ENCODE data around the gene GALNT1. TPM values are rescaled to one million over a fixed set of nuclear protein-coding genes. Genes with fewer than 3 reads are reported as not detected.

The GALNT1 gene
- total RNA-seq, 1 donor from 2014 or later, result 270 TPM

- TF ChIP-seq CTCF (IDR thresholded peaks at IDR 0.05), result no peak
These were observed 24.3 kb downstream of the GALNT1 start for GRCh38 chr18:35605686-35606417.

GRCh38 chr18:35609236-35609635, 27.7 kb downstream of the GALNT1 start:
- no peak for DNase-seq (ENCODE audit: extremely low spot score, unreplicated experiment)
- peaks cover 10% of the 10 kb centered on the region for H3K36me3 Mint-ChIP-seq (ENCODE audit: unreplicated experiment)
- peak overlapping the region; percentile 6 for H3K27ac Mint-ChIP-seq (ENCODE audit: unreplicated experiment)
- no peaks in the 10 kb centered on the region for H3K9me3 Mint-ChIP-seq (ENCODE audit: unreplicated experiment)
- peaks cover 72% of the 10 kb centered on the region for H3K4me1 Mint-ChIP-seq (ENCODE audit: unreplicated experiment)
- no peak for TF ChIP-seq CTCF (IDR thresholded peaks at IDR 0.05)
- H3K4me3 Mint-ChIP-seq (ENCODE audit: unreplicated experiment), result no peak overlapping the region
- no peaks in the 10 kb centered on the region for H3K27me3 Mint-ChIP-seq (ENCODE audit: unreplicated experiment)

More at GRCh38 chr18:35605686-35606417, 24.3 kb downstream of the GALNT1 start:
- Mint-ChIP-seq H3K4me1 (ENCODE audit: unreplicated experiment) (peaks cover 48% of the 10 kb centered on the region), H3K27ac (ENCODE audit: unreplicated experiment) (no peak overlapping the region), H3K27me3 (ENCODE audit: unreplicated experiment) (no peaks in the 10 kb centered on the region), H3K36me3 (ENCODE audit: unreplicated experiment) (peaks cover 32% of the 10 kb centered on the region), H3K4me3 (ENCODE audit: unreplicated experiment) (no peak overlapping the region), H3K9me3 (ENCODE audit: unreplicated experiment) (peaks cover 30% of the 10 kb centered on the region)
- no peak for DNase-seq (ENCODE audit: extremely low spot score, unreplicated experiment)

GRCh38 chr18:35610089-35610488, 28.5 kb downstream of the GALNT1 start:
- Mint-ChIP-seq H3K4me1 (ENCODE audit: unreplicated experiment) (peaks cover 79% of the 10 kb centered on the region), H3K4me3 (ENCODE audit: unreplicated experiment) (no peak overlapping the region), H3K27ac (ENCODE audit: unreplicated experiment) (no peak overlapping the region), H3K27me3 (ENCODE audit: unreplicated experiment) (no peaks in the 10 kb centered on the region), H3K9me3 (ENCODE audit: unreplicated experiment) (no peaks in the 10 kb centered on the region), H3K36me3 (ENCODE audit: unreplicated experiment) (peaks cover 7% of the 10 kb centered on the region)
- no peak for DNase-seq (ENCODE audit: extremely low spot score, unreplicated experiment)
- no peak for TF ChIP-seq CTCF (IDR thresholded peaks at IDR 0.05)

- H3K4me3 Mint-ChIP-seq (ENCODE audit: unreplicated experiment), result no peak overlapping the region
- no peaks in the 10 kb centered on the region for H3K9me3 Mint-ChIP-seq (ENCODE audit: unreplicated experiment)
- no peak for TF ChIP-seq CTCF (IDR thresholded peaks at IDR 0.05)
- no peak for DNase-seq (ENCODE audit: extremely low spot score, unreplicated experiment)
- H3K36me3 Mint-ChIP-seq (ENCODE audit: unreplicated experiment), result peaks cover 3% of the 10 kb centered on the region
- H3K27me3 Mint-ChIP-seq (ENCODE audit: unreplicated experiment), result no peaks in the 10 kb centered on the region
- H3K4me1 Mint-ChIP-seq (ENCODE audit: unreplicated experiment), result peaks cover 81% of the 10 kb centered on the region
- H3K27ac Mint-ChIP-seq (ENCODE audit: unreplicated experiment), result peak overlapping the region; percentile 0
These were observed 29.2 kb downstream of the GALNT1 start for GRCh38 chr18:35610724-35611123.

GRCh38 chr18:35611518-35611917, 30.0 kb downstream of the GALNT1 start:
- H3K4me1 Mint-ChIP-seq (ENCODE audit: unreplicated experiment), result peaks cover 74% of the 10 kb centered on the region
- DNase-seq (ENCODE audit: extremely low spot score, unreplicated experiment), result no peak
- no peak overlapping the region for H3K27ac Mint-ChIP-seq (ENCODE audit: unreplicated experiment)
- H3K4me3 Mint-ChIP-seq (ENCODE audit: unreplicated experiment), result no peak overlapping the region
- H3K36me3 Mint-ChIP-seq (ENCODE audit: unreplicated experiment), result peaks cover 1% of the 10 kb centered on the region
- H3K9me3 Mint-ChIP-seq (ENCODE audit: unreplicated experiment), result no peaks in the 10 kb centered on the region
- TF ChIP-seq CTCF (IDR thresholded peaks at IDR 0.05), result no peak
- H3K27me3 Mint-ChIP-seq (ENCODE audit: unreplicated experiment), result no peaks in the 10 kb centered on the region
